HCT116 (cell line): ENCODE measurements around the gene MICALL1.

Experiments
- CTCF ChIP-seq, 3 experiments: fragments of 200-600 bp in 1 of 3; sonication (generic) in 1 of 3; IDR thresholded peaks in 2 of 3; conservative IDR thresholded peaks in 1 of 3; 2 replicates each; pipeline ENCODE4 v1.5.1; 2012 to 2017; ENCODE audit warnings: low read depth in 2 of 3, low read length in 2 of 3, antibody characterized with exemption in 1 of 3, borderline replicate concordance in 1 of 3, control low read depth in 1 of 3, mild to moderate bottlenecking in 1 of 3, mixed read lengths in 1 of 3, mixed run types in 1 of 3, moderate library complexity in 1 of 3; ENCODE audit not compliant: insufficient read depth in 1 of 3
- ZNF274 ChIP-seq: fragments of 200-500 bp; sonication (Bioruptor generic); IDR thresholded peaks from 2 replicates; pipeline ENCODE4 v1.6.1; 2014; ENCODE audit warnings: mild to moderate bottlenecking, low read depth, low read length, inconsistent platforms

- no peak for TF ChIP-seq ZNF274
- no peak for TF ChIP-seq CTCF (IDR thresholded peaks at IDR 0.05 in 2 of 3, conservative IDR thresholded peaks at IDR 0.05 in 1 of 3; ENCODE audit: borderline replicate concordance in 1 of 3, insufficient read depth in 1 of 3, low read depth in 2 of 3, low read length in 2 of 3)
These were observed 389 bp downstream of the MICALL1 start for GRCh38 chr22:37906364-37907008.
